ENCODE results near the gene SOBP.

SOBP gene

DNA sequence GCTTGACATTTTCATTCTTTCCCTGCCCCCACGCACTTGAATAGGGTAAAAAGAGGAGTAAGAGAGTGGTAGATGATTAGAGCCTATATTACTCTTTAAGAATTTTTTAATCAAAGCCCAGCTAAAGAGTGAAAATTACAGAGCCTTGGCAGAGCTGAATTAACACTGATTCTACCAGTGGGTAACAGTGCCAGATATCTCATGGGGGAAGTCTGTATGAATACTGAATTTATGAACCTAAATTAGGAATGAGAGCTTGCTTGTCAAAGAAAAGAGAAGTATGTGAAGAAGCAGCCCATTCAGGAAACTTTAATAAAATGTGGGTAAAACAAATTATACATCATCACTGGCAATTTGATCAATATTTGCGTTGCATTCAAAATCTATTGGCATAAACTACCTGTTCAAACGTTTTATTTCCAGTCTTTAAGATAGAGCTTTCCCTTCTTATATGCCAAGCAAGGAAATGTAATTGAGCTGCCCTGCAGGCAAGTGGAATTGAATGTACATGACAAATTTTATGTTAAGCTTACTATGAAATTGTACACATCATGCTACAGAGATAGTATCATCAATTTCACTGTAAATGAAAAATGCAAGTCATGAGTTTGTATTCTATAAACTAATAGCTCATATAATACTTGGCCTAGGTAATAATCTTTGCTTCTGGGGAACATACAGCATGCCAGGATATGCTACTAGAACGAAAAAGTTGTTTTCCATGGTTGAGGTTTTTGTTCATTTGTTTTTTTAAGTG is 14.5 kb downstream of the SOBP start:
- TF ChIP-seq, protein P1, sequence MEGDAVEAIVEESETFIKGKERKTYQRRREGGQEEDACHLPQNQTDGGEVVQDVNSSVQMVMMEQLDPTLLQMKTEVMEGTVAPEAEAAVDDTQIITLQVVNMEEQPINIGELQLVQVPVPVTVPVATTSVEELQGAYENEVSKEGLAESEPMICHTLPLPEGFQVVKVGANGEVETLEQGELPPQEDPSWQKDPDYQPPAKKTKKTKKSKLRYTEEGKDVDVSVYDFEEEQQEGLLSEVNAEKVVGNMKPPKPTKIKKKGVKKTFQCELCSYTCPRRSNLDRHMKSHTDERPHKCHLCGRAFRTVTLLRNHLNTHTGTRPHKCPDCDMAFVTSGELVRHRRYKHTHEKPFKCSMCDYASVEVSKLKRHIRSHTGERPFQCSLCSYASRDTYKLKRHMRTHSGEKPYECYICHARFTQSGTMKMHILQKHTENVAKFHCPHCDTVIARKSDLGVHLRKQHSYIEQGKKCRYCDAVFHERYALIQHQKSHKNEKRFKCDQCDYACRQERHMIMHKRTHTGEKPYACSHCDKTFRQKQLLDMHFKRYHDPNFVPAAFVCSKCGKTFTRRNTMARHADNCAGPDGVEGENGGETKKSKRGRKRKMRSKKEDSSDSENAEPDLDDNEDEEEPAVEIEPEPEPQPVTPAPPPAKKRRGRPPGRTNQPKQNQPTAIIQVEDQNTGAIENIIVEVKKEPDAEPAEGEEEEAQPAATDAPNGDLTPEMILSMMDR (IDR thresholded peaks at IDR 0.05; ENCODE audit: extremely low read depth, missing control alignments): no peak
- DNase-seq (ENCODE audit: low spot score): no peak

DNA sequence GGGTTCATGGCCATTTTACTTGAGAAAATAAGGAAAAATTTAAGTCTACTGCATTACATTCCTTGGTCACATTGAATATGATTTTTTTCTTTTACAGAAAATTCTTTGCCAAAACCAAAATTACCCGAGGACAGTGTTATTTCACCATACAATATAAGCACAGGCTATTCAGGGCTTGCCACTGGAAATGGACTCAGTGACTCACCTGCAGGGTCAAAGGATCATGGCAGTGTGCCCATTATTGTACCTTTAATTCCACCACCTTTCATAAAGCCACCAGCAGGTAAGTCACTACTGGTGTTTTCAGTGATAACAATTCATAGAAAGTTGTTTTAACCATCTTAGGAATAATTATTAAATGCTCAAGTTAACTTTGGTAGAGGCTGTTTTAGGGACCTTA is 16.2 kb downstream of the SOBP start:
- no peak for DNase-seq (ENCODE audit: low spot score)

DNA sequence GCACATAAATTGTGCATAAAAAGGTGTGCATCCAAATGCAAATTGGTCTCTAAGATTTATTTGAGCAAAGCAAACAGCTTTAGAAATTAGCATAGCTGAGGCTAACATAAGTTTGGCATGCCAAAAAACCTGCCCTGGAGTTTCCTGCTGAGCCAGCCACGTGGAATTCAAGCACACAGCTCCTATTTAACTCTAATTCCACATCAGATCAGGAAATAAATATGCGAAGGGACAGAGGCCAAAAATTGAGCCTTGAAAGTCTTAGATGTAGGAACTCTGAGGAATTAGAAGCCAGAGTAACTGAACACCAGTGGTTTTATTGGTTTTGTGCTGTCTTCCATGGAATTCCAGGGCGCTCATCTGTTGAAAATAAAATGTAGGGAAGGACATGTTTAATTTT is 19.6 kb downstream of the SOBP start:
- DNase-seq (ENCODE audit: low spot score): no peak

More for the DNA sequence above, 16.2 kb downstream of the SOBP start:
- TF ChIP-seq, protein P1 (IDR thresholded peaks at IDR 0.05; ENCODE audit: extremely low read depth, missing control alignments): no peak

DNA sequence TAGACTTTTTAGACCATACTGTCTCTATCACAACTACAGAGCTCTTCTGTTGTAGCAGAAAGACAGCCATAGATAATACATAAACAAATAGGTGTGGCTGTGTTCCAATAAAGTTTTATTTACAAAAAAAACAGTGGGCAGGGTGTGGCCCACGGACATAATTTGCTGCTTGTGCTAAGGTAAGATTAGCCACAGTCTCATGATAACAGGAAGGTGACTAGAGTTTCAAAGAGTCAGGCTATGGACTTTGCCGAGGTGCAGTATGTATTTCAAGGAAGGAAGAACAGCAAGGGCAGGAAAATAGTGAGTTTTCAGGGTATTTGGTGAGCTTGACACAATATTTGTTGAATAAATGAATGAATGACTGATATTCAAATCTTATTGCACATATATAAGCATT is 20.2 kb downstream of the SOBP start:
- DNase-seq (ENCODE audit: low spot score): no peak
- TF ChIP-seq, protein P1 (IDR thresholded peaks at IDR 0.05; ENCODE audit: extremely low read depth, missing control alignments): no peak

More for the DNA sequence above, 19.6 kb downstream of the SOBP start:
- TF ChIP-seq, protein P1 (IDR thresholded peaks at IDR 0.05; ENCODE audit: extremely low read depth, missing control alignments): no peak

DNA sequence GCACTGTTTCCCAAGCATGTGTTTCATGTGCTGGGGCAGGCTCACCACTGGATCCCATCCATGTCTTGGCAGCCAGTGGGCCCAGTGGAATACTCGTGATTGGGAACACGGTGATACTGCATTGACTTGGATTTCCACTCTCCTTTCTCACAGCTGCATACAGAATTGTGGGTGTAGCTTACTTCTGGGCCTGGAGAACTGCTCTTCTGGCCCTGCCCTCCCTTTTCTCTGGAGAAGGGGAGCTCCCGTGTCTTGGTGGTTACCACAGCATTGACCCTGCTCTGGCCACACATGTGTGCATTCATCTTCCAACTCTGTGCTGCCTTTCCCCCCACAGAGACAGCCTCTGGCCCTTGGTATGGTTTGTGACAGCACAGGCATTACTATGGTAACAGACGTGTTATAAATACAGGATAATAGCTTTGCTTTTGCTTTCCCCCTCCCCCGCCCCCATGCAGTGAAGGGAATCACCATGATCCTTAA is 21.6 kb downstream of the SOBP start:
- TF ChIP-seq, protein P1 (IDR thresholded peaks at IDR 0.05; ENCODE audit: extremely low read depth, missing control alignments): no peak
- no peak for DNase-seq (ENCODE audit: low spot score)

DNA sequence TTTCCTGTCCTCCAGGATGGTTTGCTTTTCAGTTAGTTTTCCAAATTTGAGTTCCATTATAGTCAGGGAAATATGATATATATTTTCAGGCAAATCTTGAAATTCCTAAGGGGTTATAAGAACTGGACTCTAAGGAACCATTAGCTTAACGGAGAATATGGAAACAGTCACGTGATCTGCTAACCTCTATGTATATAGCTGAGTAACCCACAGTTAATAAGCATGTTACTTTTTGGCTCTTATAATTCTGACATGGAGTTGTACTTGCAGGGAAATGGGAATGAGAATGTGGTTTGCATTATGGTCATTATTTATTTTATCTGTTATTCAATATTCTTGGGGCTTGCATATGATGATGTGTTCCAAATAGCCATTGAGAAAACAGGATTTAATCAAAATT is 23.3 kb downstream of the SOBP start:
- no peak for DNase-seq (ENCODE audit: low spot score)
- TF ChIP-seq, protein P1 (IDR thresholded peaks at IDR 0.05; ENCODE audit: extremely low read depth, missing control alignments): no peak

DNA sequence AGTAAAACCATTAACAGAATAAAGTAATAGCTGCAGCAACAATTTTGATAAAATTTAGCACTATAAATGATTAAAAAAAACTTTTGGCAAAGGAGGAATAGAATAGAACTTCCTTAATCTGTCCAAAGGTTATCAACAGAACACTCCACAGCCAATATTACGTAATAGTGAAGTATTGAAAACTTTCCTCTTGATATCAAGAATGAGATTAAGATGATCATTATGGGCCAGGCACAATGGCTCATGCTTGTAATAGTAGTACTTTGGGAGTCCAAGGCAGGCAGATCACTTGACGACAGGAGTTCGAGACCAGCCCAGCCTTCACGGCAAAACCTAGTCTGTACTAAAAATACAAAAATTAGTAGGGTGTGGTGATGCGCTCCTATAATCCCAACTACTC is 26.0 kb downstream of the SOBP start:
- TF ChIP-seq, protein P1 (IDR thresholded peaks at IDR 0.05; ENCODE audit: extremely low read depth, missing control alignments): no peak
- DNase-seq (ENCODE audit: low spot score): no peak

Measured in GM20000 (cell line).